ENCODE measurements around the gene SNRPB. TPM values are rescaled to one million over a fixed set of nuclear protein-coding genes. Genes with fewer than 3 reads are reported as not detected.
"Not testable (repeated sequence)": the region's sequence is repeated elsewhere in the genome, so short reads cannot be mapped to it uniquely, and the experiment has no call there.

SNRPB gene
- total RNA-seq, 1 experiment from 2014 or later = 539 TPM

- TF ChIP-seq USF2 (CRISPR knock-in tag; IDR thresholded peaks at IDR 0.05) = no peak
- no peak for TF ChIP-seq FOXJ3 (CRISPR knock-in tag; IDR thresholded peaks at IDR 0.05; ENCODE audit: borderline replicate concordance)
Measured at GRCh38 chr20:2507464-2507863, 36.9 kb upstream of the SNRPB start (continued).

- H3K4me1 Mint-ChIP-seq; H3K27ac Mint-ChIP-seq; POLR2A ChIA-PET; H3K36me3 Mint-ChIP-seq; H3K9me3 Mint-ChIP-seq; ATAC-seq; H3K4me3 Mint-ChIP-seq; DNase-seq (ENCODE audit: low spot score): not testable (repeated sequence)
- peaks cover 52% of the 10 kb centered on the region for H3K27me3 Mint-ChIP-seq (ENCODE audit: low read depth)
- CTCF ChIA-PET = interaction anchor here (2.0 to 3.9 kb wide), 2 partner anchors 16 to 18 kb away, joined by 10 to 27 read pairs; no protein-coding TSS in a partner anchor
Measured at GRCh38 chr20:2506426-2506825, 35.8 kb upstream of the SNRPB start.

GRCh38 chr20:2504803-2505202 lies 34.2 kb upstream of the SNRPB start:
- peaks cover 11% of the 10 kb centered on the region for H3K36me3 Mint-ChIP-seq
- H3K4me1 Mint-ChIP-seq; H3K4me3 Mint-ChIP-seq; DNase-seq (ENCODE audit: low spot score); ATAC-seq; CTCF ChIA-PET; H3K9me3 Mint-ChIP-seq; H3K27ac Mint-ChIP-seq; POLR2A ChIA-PET: not testable (repeated sequence)
- H3K27me3 Mint-ChIP-seq (ENCODE audit: low read depth) = peaks cover 55% of the 10 kb centered on the region

GRCh38 chr20:2502808-2503384 lies 32.3 kb upstream of the SNRPB start:
- H3K36me3 Mint-ChIP-seq = peaks cover 21% of the 10 kb centered on the region
- DNase-seq (ENCODE audit: low spot score); ATAC-seq; H3K27ac Mint-ChIP-seq; H3K9me3 Mint-ChIP-seq; H3K4me1 Mint-ChIP-seq; H3K4me3 Mint-ChIP-seq; CTCF ChIA-PET; POLR2A ChIA-PET: not testable (repeated sequence)
- peaks cover 43% of the 10 kb centered on the region for H3K27me3 Mint-ChIP-seq (ENCODE audit: low read depth)

GRCh38 chr20:2485661-2486060 lies 15.1 kb upstream of the SNRPB start:
- TF ChIP-seq USF2 (CRISPR knock-in tag; IDR thresholded peaks at IDR 0.05) (no peak), FOXK1 (CRISPR knock-in tag; IDR thresholded peaks at IDR 0.05) (no peak), ZBTB43 (CRISPR knock-in tag; IDR thresholded peaks at IDR 0.05) (no peak)
- DNase-seq (ENCODE audit: low spot score) = no peak
- POLR2A ChIA-PET = no interaction called here
- no peak for ATAC-seq
- Mint-ChIP-seq H3K27ac (no peak overlapping the region), H3K9me3 (peaks cover 2% of the 10 kb centered on the region; the same call in 1 of the 2 replicates), H3K36me3 (peaks cover 33% of the 10 kb centered on the region), H3K4me1 (peaks cover 8% of the 10 kb centered on the region), H3K4me3 (no peak overlapping the region), H3K27me3 (ENCODE audit: low read depth) (no peaks in the 10 kb centered on the region)
- CTCF ChIA-PET = interaction anchor here (1.0 kb wide), 1 partner anchor 9 kb away, joined by 4 read pairs; no protein-coding TSS in a partner anchor

- H3K27ac Mint-ChIP-seq = no peak overlapping the region
- H3K4me3 Mint-ChIP-seq = no peak overlapping the region
- no peak for TF ChIP-seq ZNF138 (CRISPR knock-in tag; conservative IDR thresholded peaks at IDR 0.05)
- TF ChIP-seq IRF1 (CRISPR knock-in tag; IDR thresholded peaks at IDR 0.05) = no peak
- TF ChIP-seq E2F4 (CRISPR knock-in tag; IDR thresholded peaks at IDR 0.05; ENCODE audit: borderline replicate concordance, low read depth) = no peak
- TF ChIP-seq ATF3 (CRISPR knock-in tag; conservative IDR thresholded peaks at IDR 0.05) = no peak
- TF ChIP-seq ZBTB43 (CRISPR knock-in tag; IDR thresholded peaks at IDR 0.05) = no peak
- no peak for TF ChIP-seq SOX15 (CRISPR knock-in tag; IDR thresholded peaks at IDR 0.05)
- peaks cover 38% of the 10 kb centered on the region for H3K36me3 Mint-ChIP-seq
- no peaks in the 10 kb centered on the region for H3K27me3 Mint-ChIP-seq (ENCODE audit: low read depth)
- H3K4me1 Mint-ChIP-seq = peaks cover 7% of the 10 kb centered on the region
- ATAC-seq = no peak
- DNase-seq (ENCODE audit: low spot score) = no peak
- peaks cover 7% of the 10 kb centered on the region; the same call in 1 of the 2 replicates for H3K9me3 Mint-ChIP-seq
- POLR2A ChIA-PET = no interaction called here
- CTCF ChIA-PET = interaction anchor here (1.0 kb wide), 1 partner anchor 8 kb away, joined by 4 read pairs; no protein-coding TSS in a partner anchor
Measured at GRCh38 chr20:2485080-2485479, 14.5 kb upstream of the SNRPB start.
